Cardiac muscle cell (in vitro differentiated cells and primary cell): Measurements from ENCODE around the gene TPO. TPM values are rescaled to one million over a fixed set of nuclear protein-coding genes. Genes with fewer than 3 reads are reported as not detected.

Experiments used
- DNase-seq, 2 donors: peaks; one replicate each; pipeline versions ENCODE4 v3.0.0 to v3.0.0-alpha.2; 2010 to 2017; ENCODE audit warnings: low read depth in 1 of 2, low spot score in 1 of 2
- H3K27ac ChIP-seq: fragments of 200-600 bp; sonication (generic); 2 replicates; pipeline ENCODE4 v1.5.1; 2016
- H3K27me3 ChIP-seq: fragments of 200-600 bp; sonication (generic); 2 replicates; pipeline ENCODE4 v1.6.0; 2016; ENCODE audit warnings: control low read depth
- H3K36me3 ChIP-seq: fragments of 200-600 bp; sonication (generic); 2 replicates; pipeline ENCODE4 v1.5.1; 2016; ENCODE audit warnings: control low read depth
- H3K4me1 ChIP-seq: fragments of 200-600 bp; sonication (generic); 2 replicates; pipeline ENCODE4 v1.8.1; 2017; ENCODE audit warnings: low read depth, mild to moderate bottlenecking, mixed run types
- H3K4me3 ChIP-seq: fragments of 200-600 bp; sonication (generic); 2 replicates; pipeline ENCODE4 v1.5.1; 2016; ENCODE audit warnings: mild to moderate bottlenecking
- H3K9me3 ChIP-seq: fragments of 200-600 bp; sonication (generic); 2 replicates; pipeline ENCODE4 v1.5.1; 2017; ENCODE audit warnings: low read depth, mild to moderate bottlenecking, control low read depth
- CTCF ChIP-seq: IDR thresholded peaks from 2 replicates; pipeline ENCODE4 v1.5.1; 2012; ENCODE audit warnings: low read depth, mild to moderate bottlenecking, low read length
- polyA plus RNA-seq: library from polyadenylated mRNA; unstranded; fragments of >200 nt; fragmentation: Nextera tagmentation; extraction: Ambion mirVana; gene quantifications from 2 replicates; pipeline ENCODE4 v1.2.1, GENCODE V29; 2016
- total RNA-seq: library from RNA; depleted of rRNA; stranded (reverse); fragments of >200 nt; gene quantifications from 2 replicates; pipeline ENCODE4 v1.2.3, GENCODE V29; 2016

Gene TPO
- total and polyA plus RNA-seq, 2 experiments from 2014 or later = 0.46 to 0.71 TPM

GRCh38 chr2:1422716-1423285 lies 9.5 kb downstream of the TPO start:
- no peak for TF ChIP-seq CTCF
- Histone ChIP-seq H3K27me3 (no peaks in the 10 kb centered on the region), H3K4me3 (no peak overlapping the region), H3K27ac (no peak overlapping the region), H3K36me3 (no peaks in the 10 kb centered on the region), H3K4me1 (no peaks in the 10 kb centered on the region), H3K9me3 (no peaks in the 10 kb centered on the region)
- DNase-seq = no peak

- DNase-seq = no peak
- H3K27ac ChIP-seq = no peak overlapping the region
- H3K27me3 ChIP-seq = no peaks in the 10 kb centered on the region
- no peaks in the 10 kb centered on the region for H3K4me1 ChIP-seq
- no peaks in the 10 kb centered on the region for H3K36me3 ChIP-seq
- no peaks in the 10 kb centered on the region for H3K9me3 ChIP-seq
- no peak for TF ChIP-seq CTCF
- no peak overlapping the region for H3K4me3 ChIP-seq
Measured at GRCh38 chr2:1427086-1427485, 13.8 kb downstream of the TPO start.

- Histone ChIP-seq H3K4me1 (no peaks in the 10 kb centered on the region), H3K4me3 (no peak overlapping the region), H3K9me3 (no peaks in the 10 kb centered on the region), H3K27me3 (no peaks in the 10 kb centered on the region), H3K36me3 (no peaks in the 10 kb centered on the region), H3K27ac (no peak overlapping the region)
- no peak for DNase-seq
- no peak for TF ChIP-seq CTCF
Measured at GRCh38 chr2:1429895-1430294, 16.6 kb downstream of the TPO start.

- Histone ChIP-seq H3K27me3 (no peaks in the 10 kb centered on the region), H3K27ac (no peak overlapping the region), H3K4me1 (no peaks in the 10 kb centered on the region), H3K36me3 (no peaks in the 10 kb centered on the region), H3K9me3 (no peaks in the 10 kb centered on the region), H3K4me3 (no peak overlapping the region)
- no peak for DNase-seq
- TF ChIP-seq CTCF = no peak
Measured at GRCh38 chr2:1430491-1430890, 17.2 kb downstream of the TPO start.

- no peak for DNase-seq
- Histone ChIP-seq H3K4me1 (no peaks in the 10 kb centered on the region), H3K27ac (no peak overlapping the region), H3K36me3 (no peaks in the 10 kb centered on the region), H3K27me3 (no peaks in the 10 kb centered on the region), H3K9me3 (no peaks in the 10 kb centered on the region), H3K4me3 (no peak overlapping the region)
- TF ChIP-seq CTCF = no peak
Measured at GRCh38 chr2:1431886-1432400, 18.7 kb downstream of the TPO start.
